ENCODE results near the gene ZNF365. TPM values are rescaled to one million over a fixed set of nuclear protein-coding genes. Genes with fewer than 3 reads are reported as not detected.
A peak's percentile ranks its signal among the peaks of the same experiment; 100 is the strongest.

The ZNF365 gene
- total RNA-seq, 4 donors from 2014 or later, result 0.21 to 1.7 (median 1.5) TPM; not detected in 1

DNA sequence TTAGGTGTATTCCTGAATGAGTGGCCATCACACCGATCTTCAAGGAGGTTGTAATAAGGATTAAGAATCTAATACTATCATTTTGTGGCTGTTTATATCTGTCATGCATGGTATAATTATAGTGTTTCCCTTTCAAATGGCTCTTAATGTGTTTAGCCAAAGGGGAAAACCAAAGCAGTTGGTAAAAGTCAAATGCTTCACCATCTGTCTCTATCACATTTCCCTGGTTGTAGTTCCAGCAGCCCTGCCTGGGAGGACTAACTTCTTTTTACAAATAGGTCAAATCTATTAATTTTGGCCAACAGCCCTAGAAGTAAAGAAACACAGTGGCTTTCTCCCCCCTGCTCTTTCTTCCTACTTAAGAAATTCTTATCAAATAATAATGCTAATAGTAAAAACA lies 56.7 kb downstream of the ZNF365 start:
- Histone ChIP-seq H3K27me3 (no peaks in the 10 kb centered on the region), H3K9me3 (peaks cover 0 to 4% (median 0%) of the 10 kb centered on the region in 4 donors), H3K4me1 (peaks cover 0 to 11% (median 2%) of the 10 kb centered on the region in 4 donors), H3K36me3 (no peaks in the 10 kb centered on the region), H3K27ac (no peak overlapping the region), H3K4me3 (no peak overlapping the region)
- TF ChIP-seq CTCF (IDR thresholded peaks at IDR 0.05) (no peak), POLR2A (IDR thresholded peaks at IDR 0.05) (no peak)
- 88 to 90% methylated on average over 1 of the region's 1 CpG for WGBS, 2 donors
- DNase-seq (ENCODE audit: low spot score in 2 of 2), result no peak

DNA sequence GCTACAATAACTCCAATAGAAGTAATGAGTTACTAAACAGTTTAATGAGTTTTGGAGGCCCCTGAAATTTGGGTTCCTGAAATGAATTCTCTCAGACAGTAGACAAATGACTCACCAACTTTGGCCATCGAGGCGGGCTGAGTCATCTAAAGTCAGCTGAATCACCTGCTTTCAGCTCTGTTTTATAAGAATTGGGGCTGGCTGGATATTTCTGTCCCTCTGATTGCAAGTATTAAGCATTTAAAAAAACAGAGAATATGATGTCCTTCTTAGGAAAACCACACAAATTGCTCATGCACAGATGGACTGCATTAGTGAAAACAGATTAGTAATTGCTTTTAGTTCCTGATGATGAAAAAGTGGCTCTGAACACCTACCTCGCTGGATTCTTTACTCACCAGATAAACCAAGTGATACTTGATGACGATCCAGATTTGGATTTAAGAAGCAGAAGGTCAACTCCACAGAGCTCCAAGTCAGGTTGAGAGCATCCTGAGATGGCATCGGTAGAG lies 59.1 kb downstream of the ZNF365 start:
- 44% methylated on average over 5 of the region's 5 CpGs for whole genome bisulfite sequencing, 2 donors
- no peak for TF ChIP-seq CTCF (IDR thresholded peaks at IDR 0.05)
- TF ChIP-seq EP300 (IDR thresholded peaks at IDR 0.05), result peak in 1 of 2 donors; percentile 49
- TF ChIP-seq POLR2A (IDR thresholded peaks at IDR 0.05), result no peak
- peak overlapping the region in 2 of 4 donors; percentile 36 to 57 for H3K27ac ChIP-seq
- peaks cover 0 to 4% (median 0%) of the 10 kb centered on the region in 4 donors for H3K9me3 ChIP-seq
- peak in 1 of 2 donors; percentile 62 for DNase-seq (ENCODE audit: low spot score in 2 of 2)
- H3K4me1 ChIP-seq, result peaks cover 0 to 11% (median 2%) of the 10 kb centered on the region in 4 donors
- H3K27me3 ChIP-seq, result no peaks in the 10 kb centered on the region
- H3K4me3 ChIP-seq, result no peak overlapping the region
- H3K36me3 ChIP-seq, result no peaks in the 10 kb centered on the region

DNA sequence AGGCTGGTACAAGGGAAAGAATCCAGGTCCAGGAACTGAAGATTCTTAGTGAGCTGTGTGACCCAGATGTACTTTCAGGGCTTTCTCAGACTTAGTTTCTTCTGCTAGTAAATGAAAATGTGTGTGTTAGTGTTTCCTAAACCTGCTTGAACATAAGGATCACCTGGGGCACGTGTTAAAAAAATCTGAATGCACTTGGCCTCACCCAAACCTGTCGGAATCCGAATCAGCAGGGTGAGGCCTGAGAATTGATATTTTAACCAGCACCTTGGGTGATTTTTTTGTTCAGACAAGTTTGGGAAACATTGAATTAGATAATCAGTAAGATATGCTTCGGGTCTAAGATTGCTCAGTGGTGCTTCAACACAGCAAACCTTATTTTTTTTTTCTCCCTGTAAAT lies 59.7 kb downstream of the ZNF365 start:
- 89 to 90% methylated on average over 4 of the region's 4 CpGs for WGBS, 2 donors
- no peak for DNase-seq (ENCODE audit: low spot score in 2 of 2)
- Histone ChIP-seq H3K27ac (peak overlapping the region in 2 of 4 donors; percentile 31 to 57), H3K36me3 (no peaks in the 10 kb centered on the region), H3K4me1 (peaks cover 0 to 11% (median 2%) of the 10 kb centered on the region in 4 donors), H3K4me3 (no peak overlapping the region), H3K9me3 (no peaks in the 10 kb centered on the region), H3K27me3 (no peaks in the 10 kb centered on the region)
- no peak for TF ChIP-seq CTCF (IDR thresholded peaks at IDR 0.05)
- TF ChIP-seq EP300 (IDR thresholded peaks at IDR 0.05), result no peak

GRCh38 chr10:62437696-62438095 lies 63.5 kb downstream of the ZNF365 start:
- 13 to 14% methylated on average over 3 of the region's 3 CpGs for WGBS, 2 donors
- H3K27ac ChIP-seq, result no peak overlapping the region

More at GRCh38 chr10:62437696-62438095, 63.5 kb downstream of the ZNF365 start:
- no peaks in the 10 kb centered on the region for H3K27me3 ChIP-seq
- peak in 1 of 2 donors; percentile 85 for DNase-seq (ENCODE audit: low spot score in 2 of 2)
- no peaks in the 10 kb centered on the region for H3K9me3 ChIP-seq
- no peak overlapping the region for H3K4me3 ChIP-seq
- H3K4me1 ChIP-seq, result peaks cover 0 to 11% (median 2%) of the 10 kb centered on the region in 4 donors
- no peaks in the 10 kb centered on the region for H3K36me3 ChIP-seq
- TF ChIP-seq CTCF (IDR thresholded peaks at IDR 0.05) (peak; percentile 63 to 83 (median 77)), EP300 (IDR thresholded peaks at IDR 0.05) (no peak), POLR2A (IDR thresholded peaks at IDR 0.05) (no peak)

Measured in tibial nerve (tissue), 4 donors.